GM19467 (cell line): Measurements from ENCODE around the gene HDAC4.

ENCODE experiments used
- ATAC-seq: cut with Tn5 transposase; IDR thresholded peaks from one replicate; pipeline ENCODE4 v1.9.1; 2021; ENCODE audit warnings: mild to moderate bottlenecking, moderate library complexity; ENCODE audit not compliant: unreplicated experiment

Gene HDAC4

DNA sequence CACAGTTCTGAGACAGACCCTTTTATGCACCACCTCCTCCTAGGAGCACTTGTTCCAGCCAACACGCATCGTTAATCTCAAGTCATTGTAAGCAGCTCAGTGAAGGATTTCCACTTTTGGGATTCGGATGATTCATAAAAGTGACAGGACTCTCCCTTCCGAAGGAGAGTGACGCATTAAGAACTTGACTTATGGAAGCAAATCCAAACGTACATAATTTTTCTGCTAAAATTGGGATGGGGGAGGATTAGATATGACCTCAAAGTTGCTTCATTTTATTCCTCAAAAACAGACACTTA lies 387.2 kb downstream of the HDAC4 start:
- ATAC-seq, result no peak

GRCh38 chr2:239012936-239013677 lies 387.7 kb downstream of the HDAC4 start:
- ATAC-seq, result no peak

- ATAC-seq, result no peak
These were observed 388.6 kb downstream of the HDAC4 start for GRCh38 chr2:239012228-239012627.

DNA sequence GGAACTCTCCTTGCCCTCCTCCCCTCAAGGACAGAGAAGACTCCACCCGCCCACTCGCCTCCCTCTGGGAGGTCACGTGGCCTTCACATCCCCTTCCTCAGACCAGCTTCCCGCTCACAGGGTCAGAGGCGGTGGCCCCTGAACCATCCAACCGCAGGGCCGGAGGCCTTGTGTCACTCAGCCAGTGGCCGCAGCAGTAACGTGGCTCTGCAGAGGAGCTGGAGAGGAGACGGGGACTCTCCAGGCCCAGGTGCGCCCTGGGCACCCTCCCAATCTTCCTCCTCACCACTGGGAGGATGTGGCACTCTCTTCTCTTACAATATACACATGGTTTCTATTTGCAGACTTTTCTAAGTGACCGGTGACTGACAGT lies 391.2 kb downstream of the HDAC4 start:
- ATAC-seq, result no peak

- ATAC-seq, result no peak
These were observed 391.9 kb downstream of the HDAC4 start for GRCh38 chr2:239008677-239009588.

GRCh38 chr2:239008004-239008403 lies 392.8 kb downstream of the HDAC4 start:
- ATAC-seq, result no peak

GRCh38 chr2:239006622-239007285 lies 394.1 kb downstream of the HDAC4 start:
- no peak for ATAC-seq

GRCh38 chr2:239005586-239005985 lies 395.2 kb downstream of the HDAC4 start:
- ATAC-seq, result no peak

DNA sequence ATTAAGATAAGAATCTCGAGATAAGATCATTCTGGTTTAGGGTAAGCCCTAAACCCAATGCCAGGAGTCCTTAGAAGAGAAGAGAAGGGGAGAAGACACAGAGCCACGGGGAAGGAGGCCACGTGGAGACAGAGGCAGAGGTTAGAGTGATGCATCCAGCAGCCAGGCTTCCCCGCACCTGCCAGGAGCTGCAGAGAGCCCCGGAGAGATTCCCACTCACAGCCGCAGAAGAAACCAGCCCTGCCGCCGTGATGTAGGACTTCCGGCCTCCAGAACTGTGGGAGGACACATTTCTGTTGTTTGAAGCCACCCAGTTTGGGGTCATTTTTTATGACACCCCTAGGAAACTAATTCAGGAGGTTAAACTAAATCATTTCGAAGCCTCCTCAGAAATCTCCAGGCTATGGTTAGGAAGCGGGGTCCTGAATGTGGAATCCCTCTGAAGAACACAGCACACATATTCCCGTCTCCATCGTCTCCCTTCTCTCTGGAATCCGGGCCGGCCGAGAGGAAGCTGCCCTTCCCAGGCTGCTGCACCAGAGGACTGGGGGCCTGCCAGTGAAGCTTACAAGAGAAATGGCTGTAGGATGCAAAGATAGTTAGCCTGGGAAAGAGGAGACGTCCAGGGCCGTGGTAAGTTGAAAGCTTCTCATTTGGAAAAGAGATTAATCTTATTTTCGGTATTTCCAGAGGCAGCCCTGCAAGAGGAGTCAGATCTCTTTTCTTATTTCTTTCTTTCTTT lies 396.4 kb downstream of the HDAC4 start:
- no peak for ATAC-seq

DNA sequence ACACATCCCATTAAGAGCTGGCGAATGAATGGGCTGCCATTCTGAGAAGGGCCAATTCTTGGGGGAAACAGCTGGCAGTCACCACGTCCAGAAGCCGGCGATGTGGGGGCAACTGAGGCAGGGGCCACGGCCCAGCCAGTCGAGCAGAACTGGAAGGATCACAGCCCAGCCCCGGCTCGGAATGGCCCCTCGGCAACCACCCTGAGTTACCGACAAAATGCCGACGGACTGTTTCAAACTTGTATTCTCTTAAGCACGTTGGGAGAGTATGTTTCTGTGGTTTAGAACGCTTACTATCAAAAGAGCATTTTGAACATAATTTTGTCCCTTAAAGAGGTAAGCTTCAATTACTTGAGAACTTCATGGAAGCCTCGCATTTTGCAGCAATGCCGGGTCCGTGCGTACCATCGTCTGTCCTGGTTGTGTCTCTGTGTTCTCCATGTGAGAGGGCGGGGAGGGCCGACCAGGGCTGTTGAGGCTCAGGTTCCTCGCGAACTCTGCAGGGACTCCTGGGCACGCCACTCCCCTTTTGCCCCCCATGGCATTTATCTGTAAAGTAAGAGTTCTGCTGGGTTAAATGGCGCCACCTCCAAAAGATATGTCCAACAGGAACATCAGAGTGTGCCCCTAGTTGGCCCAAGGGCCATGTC lies 397.1 kb downstream of the HDAC4 start:
- ATAC-seq, result no peak

GRCh38 chr2:239002954-239003623 lies 397.7 kb downstream of the HDAC4 start:
- no peak for ATAC-seq

DNA sequence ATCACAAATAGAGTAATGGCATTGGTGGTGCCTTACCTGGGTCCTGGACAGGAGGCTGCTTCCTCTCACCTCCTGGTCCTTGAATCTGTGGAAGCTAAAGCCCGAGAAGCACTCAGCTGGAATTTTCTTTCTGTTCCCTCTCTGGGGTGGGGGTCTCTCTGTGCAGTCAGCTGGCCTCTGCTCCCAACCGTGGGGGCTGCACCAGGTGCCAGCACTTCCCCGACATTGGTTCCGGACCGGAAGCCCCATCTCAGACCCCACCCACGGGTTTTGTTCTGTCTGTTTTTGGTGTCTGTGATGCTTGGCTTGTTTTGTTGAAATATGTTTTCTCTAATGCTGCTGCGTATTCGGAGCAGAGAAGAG lies 398.2 kb downstream of the HDAC4 start:
- no peak for ATAC-seq

- no peak for ATAC-seq
These were observed 399.0 kb downstream of the HDAC4 start for GRCh38 chr2:239001794-239002193.

GRCh38 chr2:239000500-239001073 lies 400.2 kb downstream of the HDAC4 start:
- ATAC-seq, result no peak

- ATAC-seq, result no peak
These were observed 400.7 kb downstream of the HDAC4 start for GRCh38 chr2:239000089-239000488.

- ATAC-seq, result no peak
These were observed 401.5 kb downstream of the HDAC4 start for GRCh38 chr2:238999291-238999741.

DNA sequence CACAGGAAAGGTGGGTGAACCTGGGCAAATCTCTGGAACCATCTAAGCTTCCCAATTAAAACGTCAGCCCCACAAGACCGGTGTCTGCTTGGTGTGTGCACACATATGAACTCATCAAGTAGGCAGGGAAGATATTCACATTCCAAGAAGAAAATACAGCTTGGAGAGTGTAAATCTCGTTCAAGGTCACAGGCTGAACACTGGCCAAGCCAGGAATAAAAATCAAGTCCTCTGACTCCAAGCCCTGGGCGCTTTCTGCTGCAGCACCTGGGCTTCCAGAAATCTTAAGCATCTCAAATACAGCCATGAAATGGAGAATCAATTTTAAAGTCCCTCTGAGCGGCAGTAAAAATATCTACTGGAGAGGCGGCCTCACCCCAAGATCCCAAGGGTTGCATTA lies 402.0 kb downstream of the HDAC4 start:
- ATAC-seq, result no peak
